Prostate gland (tissue), 2 donors: Measurements from ENCODE around the gene L1CAM. TPM values are rescaled to one million over a fixed set of nuclear protein-coding genes. Genes with fewer than 3 reads are reported as not detected.

Experiments
- DNase-seq: peaks from one replicate; pipeline ENCODE4 v3.0.0-alpha.2; 2019; ENCODE audit warnings: low spot score
- H3K27ac ChIP-seq, 2 donors: fragments of 200-600 bp; sonication (generic); 2 replicates each; pipeline ENCODE4 v1.5.1; 2017 to 2019
- H3K27me3 ChIP-seq: fragments of 200-600 bp; sonication (generic); replicated peaks from 2 replicates; pipeline ENCODE4 v1.5.1; 2019; ENCODE audit not compliant: insufficient read depth
- H3K36me3 ChIP-seq, 2 donors: fragments of 200-600 bp; sonication (generic); 1 replicate in 1 of 2; 2 replicates in 1 of 2; pipeline versions ENCODE4 v1.5.1 to v1.8.1; 2017 to 2019
- H3K4me1 ChIP-seq: fragments of 200-600 bp; sonication (generic); replicated peaks from 2 replicates; pipeline ENCODE4 v1.5.1; 2019
- H3K4me3 ChIP-seq, 2 donors: fragments of 200-600 bp; sonication (generic); 2 replicates each; pipeline ENCODE4 v1.5.1; 2017 to 2019
- H3K9me3 ChIP-seq: fragments of 200-600 bp; sonication (generic); 2 replicates; pipeline ENCODE4 v1.5.1; 2017
- CTCF ChIP-seq, 4 experiments: fragments of 200-600 bp in 2 of 4; fragments of 450-650 bp in 2 of 4; sonication (generic) in 2 of 4; IDR thresholded peaks; 1 replicate in 3 of 4; 2 replicates in 1 of 4; pipeline ENCODE4 v1.5.1; 2016 to 2019; ENCODE audit warnings: antibody characterized with exemption in 4 of 4, mild to moderate bottlenecking in 2 of 4, moderate library complexity in 2 of 4
- POLR2A ChIP-seq: fragments of 450-650 bp; IDR thresholded peaks from one replicate; pipeline ENCODE4 v1.6.1; 2016; ENCODE audit warnings: antibody characterized with exemption, mild to moderate bottlenecking
- POLR2AphosphoS5 ChIP-seq: sonication (generic); formaldehyde crosslinking; IDR thresholded peaks from one replicate; pipeline ENCODE4 v1.6.1; 2017; ENCODE audit warnings: antibody characterized with exemption
- WGBS: methylation state at CpG from one replicate; pipeline ENCODE4 v1.1.5; 2018; 5-methylcytosine and 5-hydroxymethylcytosine counted together
- intact Hi-C: fragments of 100-400 bp; cut with DNase I; formaldehyde crosslinking; loops from one replicate; pipeline ENCODE4 v1.14.2; 2022
- total RNA-seq, 2 donors: library from RNA; depleted of rRNA; stranded (reverse); fragments of >200 nt; gene quantifications; one replicate each; pipeline ENCODE4 v1.1.0, GENCODE V29; 2016

The L1CAM gene
- total RNA-seq, 2 donors from 2014 or later = 0.73 to 18.0 TPM

- Histone ChIP-seq H3K9me3 (no peaks in the 10 kb centered on the region), H3K27me3 (peaks cover 2% of the 10 kb centered on the region), H3K36me3 (no peaks in the 10 kb centered on the region), H3K27ac (no peak overlapping the region), H3K4me1 (no peaks in the 10 kb centered on the region), H3K4me3 (no peak overlapping the region)
- 58% methylated on average over 10 of the region's 12 CpGs for WGBS
- DNase-seq = no peak
- intact Hi-C loops = no loop called here
- TF ChIP-seq POLR2AphosphoS5 (no peak), CTCF (IDR thresholded peaks at IDR 0.05) (no peak), POLR2A (no peak)
Measured at GRCh38 chrX:153879741-153880439, 6.1 kb downstream of the L1CAM start.

GRCh38 chrX:153878969-153879653, 6.9 kb downstream of the L1CAM start:
- H3K27me3 ChIP-seq = no peaks in the 10 kb centered on the region
- TF ChIP-seq POLR2A = no peak
- TF ChIP-seq POLR2AphosphoS5 = no peak
- TF ChIP-seq CTCF (IDR thresholded peaks at IDR 0.05) = no peak
- intact Hi-C loops = no loop called here

GRCh38 chrX:153878345-153878744, 7.6 kb downstream of the L1CAM start:
- Histone ChIP-seq H3K4me1 (no peaks in the 10 kb centered on the region), H3K36me3 (no peaks in the 10 kb centered on the region), H3K9me3 (no peaks in the 10 kb centered on the region), H3K27me3 (no peaks in the 10 kb centered on the region), H3K4me3 (no peak overlapping the region), H3K27ac (no peak overlapping the region)
- WGBS = 26% methylated on average over 4 of the region's 5 CpGs
- DNase-seq = no peak
- no peak for TF ChIP-seq POLR2AphosphoS5
- no peak for TF ChIP-seq CTCF (IDR thresholded peaks at IDR 0.05)
- no peak for TF ChIP-seq POLR2A
- intact Hi-C loops = no loop called here

More at GRCh38 chrX:153878969-153879653, 6.9 kb downstream of the L1CAM start:
- H3K27ac ChIP-seq = no peak overlapping the region
- WGBS = 8% methylated on average over 16 of the region's 28 CpGs
- H3K36me3 ChIP-seq = no peaks in the 10 kb centered on the region
- DNase-seq = no peak
- H3K4me1 ChIP-seq = no peaks in the 10 kb centered on the region
- H3K4me3 ChIP-seq = no peak overlapping the region
- H3K9me3 ChIP-seq = no peaks in the 10 kb centered on the region

GRCh38 chrX:153877571-153878261, 8.3 kb downstream of the L1CAM start:
- H3K36me3 ChIP-seq = no peaks in the 10 kb centered on the region
- intact Hi-C loops = no loop called here
- H3K27me3 ChIP-seq = no peaks in the 10 kb centered on the region
- no peaks in the 10 kb centered on the region for H3K4me1 ChIP-seq
- H3K9me3 ChIP-seq = no peaks in the 10 kb centered on the region
- WGBS = 80% methylated on average over 8 of the region's 8 CpGs
- H3K27ac ChIP-seq = no peak overlapping the region
- no peak for TF ChIP-seq POLR2A
- TF ChIP-seq CTCF (IDR thresholded peaks at IDR 0.05) = no peak
- no peak for TF ChIP-seq POLR2AphosphoS5
- no peak for DNase-seq
- H3K4me3 ChIP-seq = no peak overlapping the region
